GM12878 (cell line): ENCODE data around the gene NAA10.

ENCODE experiments used
- CREB1 ChIP-seq: IDR thresholded peaks from 2 replicates; pipeline ENCODE4 v1.6.1; 2012; ENCODE audit warnings: low read depth, mild to moderate bottlenecking, inconsistent platforms
- FOXM1 ChIP-seq: IDR thresholded peaks from 2 replicates; pipeline ENCODE4 v1.6.1; 2012; ENCODE audit warnings: low read depth, mild to moderate bottlenecking, inconsistent platforms, low read length, moderate library complexity
- NFXL1 ChIP-seq: fragments of 450-650 bp; IDR thresholded peaks from 2 replicates; pipeline ENCODE4 v1.6.1; 2017; ENCODE audit warnings: antibody characterized with exemption, mild to moderate bottlenecking, borderline replicate concordance
- PRDM15 ChIP-seq: fragments of 450-650 bp; formaldehyde crosslinking; IDR thresholded peaks from 2 replicates; pipeline ENCODE4 v1.4.0; 2020; ENCODE audit warnings: mild to moderate bottlenecking, moderate library complexity
- RFX5 ChIP-seq: IDR thresholded peaks from 2 replicates; pipeline ENCODE4 v1.6.1; 2011; ENCODE audit warnings: low read depth, low read length, improper control_type of control experiment
- SMC3 ChIP-seq: IDR thresholded peaks from 2 replicates; pipeline ENCODE4 v1.6.1; 2011; ENCODE audit warnings: low read length, improper control_type of control experiment, borderline replicate concordance
- TAF1 ChIP-seq: IDR thresholded peaks from 2 replicates; pipeline ENCODE4 v1.6.1; 2011; ENCODE audit warnings: mild to moderate bottlenecking, low read depth, low read length, borderline replicate concordance
- YY1 ChIP-seq: IDR thresholded peaks from 2 replicates; pipeline ENCODE4 v1.6.1; 2011; ENCODE audit warnings: low read depth, mild to moderate bottlenecking, low read length
- TF ChIP-seq, protein P1 (sequence below): fragments of 450-650 bp; IDR thresholded peaks from 2 replicates; pipeline ENCODE4 v1.6.1; 2016; ENCODE audit warnings: mild to moderate bottlenecking
- TF ChIP-seq, protein P2 (sequence below), 3 experiments: IDR thresholded peaks in 2 of 3; conservative IDR thresholded peaks in 1 of 3; 2 replicates each; pipeline ENCODE4 v1.5.1; 2011; ENCODE audit warnings: low read depth in 3 of 3, low read length in 3 of 3, mild to moderate bottlenecking in 3 of 3, control low read depth in 2 of 3, moderate library complexity in 2 of 3, inconsistent platforms in 1 of 3, mixed read lengths in 1 of 3; ENCODE audit not compliant: control insufficient read depth in 2 of 3, insufficient read depth in 1 of 3; ENCODE audit errors: extremely low read depth in 1 of 3
- TF ChIP-seq, protein P3 (sequence below): fragments of 450-650 bp; IDR thresholded peaks from 2 replicates; pipeline ENCODE4 v1.6.1; 2017; ENCODE audit warnings: mild to moderate bottlenecking

GRCh38 chrX:153888344-153888743 is 46.5 kb downstream of the NAA10 start:
- TF ChIP-seq, protein P1, sequence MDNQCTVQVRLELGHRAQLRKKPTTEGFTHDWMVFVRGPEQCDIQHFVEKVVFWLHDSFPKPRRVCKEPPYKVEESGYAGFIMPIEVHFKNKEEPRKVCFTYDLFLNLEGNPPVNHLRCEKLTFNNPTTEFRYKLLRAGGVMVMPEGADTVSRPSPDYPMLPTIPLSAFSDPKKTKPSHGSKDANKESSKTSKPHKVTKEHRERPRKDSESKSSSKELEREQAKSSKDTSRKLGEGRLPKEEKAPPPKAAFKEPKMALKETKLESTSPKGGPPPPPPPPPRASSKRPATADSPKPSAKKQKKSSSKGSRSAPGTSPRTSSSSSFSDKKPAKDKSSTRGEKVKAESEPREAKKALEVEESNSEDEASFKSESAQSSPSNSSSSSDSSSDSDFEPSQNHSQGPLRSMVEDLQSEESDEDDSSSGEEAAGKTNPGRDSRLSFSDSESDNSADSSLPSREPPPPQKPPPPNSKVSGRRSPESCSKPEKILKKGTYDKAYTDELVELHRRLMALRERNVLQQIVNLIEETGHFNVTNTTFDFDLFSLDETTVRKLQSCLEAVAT = no peak
- TF ChIP-seq, protein P2, sequence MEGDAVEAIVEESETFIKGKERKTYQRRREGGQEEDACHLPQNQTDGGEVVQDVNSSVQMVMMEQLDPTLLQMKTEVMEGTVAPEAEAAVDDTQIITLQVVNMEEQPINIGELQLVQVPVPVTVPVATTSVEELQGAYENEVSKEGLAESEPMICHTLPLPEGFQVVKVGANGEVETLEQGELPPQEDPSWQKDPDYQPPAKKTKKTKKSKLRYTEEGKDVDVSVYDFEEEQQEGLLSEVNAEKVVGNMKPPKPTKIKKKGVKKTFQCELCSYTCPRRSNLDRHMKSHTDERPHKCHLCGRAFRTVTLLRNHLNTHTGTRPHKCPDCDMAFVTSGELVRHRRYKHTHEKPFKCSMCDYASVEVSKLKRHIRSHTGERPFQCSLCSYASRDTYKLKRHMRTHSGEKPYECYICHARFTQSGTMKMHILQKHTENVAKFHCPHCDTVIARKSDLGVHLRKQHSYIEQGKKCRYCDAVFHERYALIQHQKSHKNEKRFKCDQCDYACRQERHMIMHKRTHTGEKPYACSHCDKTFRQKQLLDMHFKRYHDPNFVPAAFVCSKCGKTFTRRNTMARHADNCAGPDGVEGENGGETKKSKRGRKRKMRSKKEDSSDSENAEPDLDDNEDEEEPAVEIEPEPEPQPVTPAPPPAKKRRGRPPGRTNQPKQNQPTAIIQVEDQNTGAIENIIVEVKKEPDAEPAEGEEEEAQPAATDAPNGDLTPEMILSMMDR (IDR thresholded peaks at IDR 0.05 in 2 of 3, conservative IDR thresholded peaks at IDR 0.05 in 1 of 3; ENCODE audit: control insufficient read depth in 2 of 3, extremely low read depth in 1 of 3, insufficient read depth in 1 of 3, low read depth in 3 of 3, low read length in 3 of 3) = no peak
- TF ChIP-seq FOXM1 = no peak
- TF ChIP-seq YY1 = no peak
- no peak for TF ChIP-seq NFXL1
- TF ChIP-seq TAF1 = no peak
- no peak for TF ChIP-seq RFX5
- TF ChIP-seq PRDM15 = no peak
- TF ChIP-seq, protein P3, sequence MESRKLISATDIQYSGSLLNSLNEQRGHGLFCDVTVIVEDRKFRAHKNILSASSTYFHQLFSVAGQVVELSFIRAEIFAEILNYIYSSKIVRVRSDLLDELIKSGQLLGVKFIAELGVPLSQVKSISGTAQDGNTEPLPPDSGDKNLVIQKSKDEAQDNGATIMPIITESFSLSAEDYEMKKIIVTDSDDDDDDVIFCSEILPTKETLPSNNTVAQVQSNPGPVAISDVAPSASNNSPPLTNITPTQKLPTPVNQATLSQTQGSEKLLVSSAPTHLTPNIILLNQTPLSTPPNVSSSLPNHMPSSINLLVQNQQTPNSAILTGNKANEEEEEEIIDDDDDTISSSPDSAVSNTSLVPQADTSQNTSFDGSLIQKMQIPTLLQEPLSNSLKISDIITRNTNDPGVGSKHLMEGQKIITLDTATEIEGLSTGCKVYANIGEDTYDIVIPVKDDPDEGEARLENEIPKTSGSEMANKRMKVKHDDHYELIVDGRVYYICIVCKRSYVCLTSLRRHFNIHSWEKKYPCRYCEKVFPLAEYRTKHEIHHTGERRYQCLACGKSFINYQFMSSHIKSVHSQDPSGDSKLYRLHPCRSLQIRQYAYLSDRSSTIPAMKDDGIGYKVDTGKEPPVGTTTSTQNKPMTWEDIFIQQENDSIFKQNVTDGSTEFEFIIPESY = no peak
- TF ChIP-seq SMC3 = no peak
- no peak for TF ChIP-seq CREB1
